Tongue (tissue), 2 donors: ENCODE data around the gene SMAD3. TPM values are rescaled to one million over a fixed set of nuclear protein-coding genes. Genes with fewer than 3 reads are reported as not detected.

Source experiments
- DNase-seq: peaks from one replicate; pipeline ENCODE4 v3.0.0-alpha.2; 2015
- total RNA-seq: library from RNA; depleted of rRNA; stranded (reverse); fragments of >200 nt; gene quantifications from one replicate; pipeline ENCODE4 v1.2.3, GENCODE V29; 2014

Gene SMAD3
- total RNA-seq, 1 donor from 2014 or later: 37.8 TPM

GRCh38 chr15:67166280-67167009 is 101.0 kb downstream of the SMAD3 start:
- DNase-seq: no peak

GRCh38 chr15:67167091-67167490 is 101.7 kb downstream of the SMAD3 start:
- no peak for DNase-seq

GRCh38 chr15:67168694-67169093 is 103.3 kb downstream of the SMAD3 start:
- no peak for DNase-seq

GRCh38 chr15:67170143-67170925 is 104.9 kb downstream of the SMAD3 start:
- no peak for DNase-seq

GRCh38 chr15:67171471-67171870 is 106.1 kb downstream of the SMAD3 start:
- peak; percentile 53 for DNase-seq

- DNase-seq: no peak
Measured at GRCh38 chr15:67172172-67172571, 106.8 kb downstream of the SMAD3 start.

- no peak for DNase-seq
Measured at GRCh38 chr15:67173005-67173404, 107.6 kb downstream of the SMAD3 start.

- DNase-seq: no peak
Measured at GRCh38 chr15:67173786-67174185, 108.4 kb downstream of the SMAD3 start.

- DNase-seq: no peak
Measured at GRCh38 chr15:67174446-67174845, 109.0 kb downstream of the SMAD3 start.

GRCh38 chr15:67174864-67175573 is 109.6 kb downstream of the SMAD3 start:
- no peak for DNase-seq

GRCh38 chr15:67175643-67176071 is 110.3 kb downstream of the SMAD3 start:
- peak; percentile 45 for DNase-seq

GRCh38 chr15:67176195-67176971 is 111.0 kb downstream of the SMAD3 start:
- DNase-seq: peak; percentile 90

GRCh38 chr15:67177752-67178151 is 112.3 kb downstream of the SMAD3 start:
- DNase-seq: no peak

GRCh38 chr15:67178569-67179210 is 113.3 kb downstream of the SMAD3 start:
- no peak for DNase-seq

- DNase-seq: no peak
Measured at GRCh38 chr15:67179411-67179995, 114.1 kb downstream of the SMAD3 start.

- no peak for DNase-seq
Measured at GRCh38 chr15:67180035-67180434, 114.6 kb downstream of the SMAD3 start.

- no peak for DNase-seq
Measured at GRCh38 chr15:67180514-67181191, 115.3 kb downstream of the SMAD3 start.

GRCh38 chr15:67181221-67181639 is 115.8 kb downstream of the SMAD3 start:
- DNase-seq: no peak

GRCh38 chr15:67183443-67184169 is 118.2 kb downstream of the SMAD3 start:
- DNase-seq: no peak
